ENCODE measurements around the gene RFC1. TPM values are rescaled to one million over a fixed set of nuclear protein-coding genes. Genes with fewer than 3 reads are reported as not detected.
"Not testable (repeated sequence)": the region's sequence is repeated elsewhere in the genome, so short reads cannot be mapped to it uniquely, and the experiment has no call there.

The RFC1 gene
- total RNA-seq, 1 donor from 2014 or later, result 33.9 TPM

GRCh38 chr4:39305912-39306677 lies 60.1 kb downstream of the RFC1 start:
- no peaks in the 10 kb centered on the region for H3K4me1 ChIP-seq
- TF ChIP-seq POLR2A (IDR thresholded peaks at IDR 0.05), result no peak
- TF ChIP-seq, protein P1, sequence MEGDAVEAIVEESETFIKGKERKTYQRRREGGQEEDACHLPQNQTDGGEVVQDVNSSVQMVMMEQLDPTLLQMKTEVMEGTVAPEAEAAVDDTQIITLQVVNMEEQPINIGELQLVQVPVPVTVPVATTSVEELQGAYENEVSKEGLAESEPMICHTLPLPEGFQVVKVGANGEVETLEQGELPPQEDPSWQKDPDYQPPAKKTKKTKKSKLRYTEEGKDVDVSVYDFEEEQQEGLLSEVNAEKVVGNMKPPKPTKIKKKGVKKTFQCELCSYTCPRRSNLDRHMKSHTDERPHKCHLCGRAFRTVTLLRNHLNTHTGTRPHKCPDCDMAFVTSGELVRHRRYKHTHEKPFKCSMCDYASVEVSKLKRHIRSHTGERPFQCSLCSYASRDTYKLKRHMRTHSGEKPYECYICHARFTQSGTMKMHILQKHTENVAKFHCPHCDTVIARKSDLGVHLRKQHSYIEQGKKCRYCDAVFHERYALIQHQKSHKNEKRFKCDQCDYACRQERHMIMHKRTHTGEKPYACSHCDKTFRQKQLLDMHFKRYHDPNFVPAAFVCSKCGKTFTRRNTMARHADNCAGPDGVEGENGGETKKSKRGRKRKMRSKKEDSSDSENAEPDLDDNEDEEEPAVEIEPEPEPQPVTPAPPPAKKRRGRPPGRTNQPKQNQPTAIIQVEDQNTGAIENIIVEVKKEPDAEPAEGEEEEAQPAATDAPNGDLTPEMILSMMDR (IDR thresholded peaks at IDR 0.05), result no peak
- no peak for TF ChIP-seq POLR2AphosphoS5 (IDR thresholded peaks at IDR 0.05; ENCODE audit: insufficient read depth in 1 of 2, low read depth in 1 of 2)
- DNase-seq (ENCODE audit: extremely low spot score in 2 of 2), result no peak
- no peaks in the 10 kb centered on the region for H3K9me3 ChIP-seq
- no peaks in the 10 kb centered on the region for H3K27me3 ChIP-seq
- peaks cover 0 to 49% of the 10 kb centered on the region in 2 donors for H3K36me3 ChIP-seq
- intact Hi-C loops (cut with DNase I), result no loop called here
- H3K4me3 ChIP-seq, result no peak overlapping the region
- no peak overlapping the region for H3K27ac ChIP-seq

DNA sequence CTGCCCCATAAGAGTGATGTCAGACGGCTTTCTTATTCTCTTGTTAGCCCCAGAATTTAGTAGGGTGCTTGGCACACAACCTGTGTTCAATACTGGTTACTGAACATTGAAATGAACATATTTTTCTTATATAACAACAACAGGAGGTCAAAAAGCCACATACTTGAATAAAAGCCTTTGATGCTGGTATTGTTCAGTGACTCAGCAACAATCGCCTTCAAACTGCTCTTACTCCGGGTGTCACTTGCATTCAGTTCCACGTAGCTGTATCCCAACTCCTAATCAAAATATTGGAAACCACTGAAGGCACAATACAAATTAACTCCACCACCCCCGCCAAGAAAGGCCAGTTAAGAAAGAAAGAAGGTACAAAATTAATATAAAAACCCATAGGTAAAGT lies 61.5 kb downstream of the RFC1 start:
- Histone ChIP-seq H3K36me3 (peaks cover 0 to 48% of the 10 kb centered on the region in 2 donors), H3K27me3 (no peaks in the 10 kb centered on the region), H3K9me3 (no peaks in the 10 kb centered on the region), H3K27ac (no peak overlapping the region), H3K4me3 (no peak overlapping the region), H3K4me1 (no peaks in the 10 kb centered on the region)
- no peak for DNase-seq (ENCODE audit: extremely low spot score in 2 of 2)
- TF ChIP-seq, protein P1 (IDR thresholded peaks at IDR 0.05), result no peak
- TF ChIP-seq POLR2AphosphoS5 (IDR thresholded peaks at IDR 0.05; ENCODE audit: insufficient read depth in 1 of 2, low read depth in 1 of 2) (no peak), POLR2A (IDR thresholded peaks at IDR 0.05) (no peak)
- intact Hi-C loops (cut with DNase I), result no loop called here

DNA sequence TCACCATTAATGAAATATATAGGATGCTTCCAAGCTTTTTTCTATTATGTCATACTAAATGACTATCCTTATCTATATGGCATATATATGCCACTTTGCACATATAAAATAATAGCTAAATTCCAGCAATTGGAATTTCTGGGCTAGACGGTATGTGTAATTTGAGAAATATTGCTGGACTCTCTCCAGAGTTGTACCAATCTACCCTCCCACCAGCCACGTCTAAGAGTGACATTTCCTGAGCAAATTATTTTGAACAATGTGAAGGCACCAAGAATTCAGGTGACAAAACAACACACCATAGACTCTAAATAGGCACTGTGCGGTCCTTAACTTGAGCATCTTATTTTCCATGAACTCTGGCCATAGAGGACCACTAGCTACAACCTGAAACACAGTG lies 62.3 kb downstream of the RFC1 start:
- Histone ChIP-seq H3K4me3 (no peak overlapping the region), H3K27ac (no peak overlapping the region), H3K9me3 (no peaks in the 10 kb centered on the region), H3K36me3 (peaks cover 0 to 52% of the 10 kb centered on the region in 2 donors), H3K27me3 (no peaks in the 10 kb centered on the region), H3K4me1 (no peaks in the 10 kb centered on the region)
- intact Hi-C loops (cut with DNase I), result no loop called here
- DNase-seq (ENCODE audit: extremely low spot score in 2 of 2), result no peak
- TF ChIP-seq POLR2AphosphoS5 (IDR thresholded peaks at IDR 0.05; ENCODE audit: insufficient read depth in 1 of 2, low read depth in 1 of 2) (no peak), POLR2A (IDR thresholded peaks at IDR 0.05) (no peak)
- TF ChIP-seq, protein P1 (IDR thresholded peaks at IDR 0.05), result no peak

GRCh38 chr4:39302901-39303300 lies 63.3 kb downstream of the RFC1 start:
- Histone ChIP-seq H3K27ac (no peak overlapping the region), H3K4me3 (no peak overlapping the region), H3K9me3 (no peaks in the 10 kb centered on the region), H3K36me3 (peaks cover 0 to 48% of the 10 kb centered on the region in 2 donors), H3K27me3 (no peaks in the 10 kb centered on the region), H3K4me1 (no peaks in the 10 kb centered on the region)
- intact Hi-C loops (cut with DNase I), result no loop called here
- no peak for TF ChIP-seq POLR2A (IDR thresholded peaks at IDR 0.05)
- TF ChIP-seq, protein P1 (IDR thresholded peaks at IDR 0.05), result no peak
- no peak for TF ChIP-seq POLR2AphosphoS5 (IDR thresholded peaks at IDR 0.05; ENCODE audit: insufficient read depth in 1 of 2, low read depth in 1 of 2)
- no peak for DNase-seq (ENCODE audit: extremely low spot score in 2 of 2)

DNA sequence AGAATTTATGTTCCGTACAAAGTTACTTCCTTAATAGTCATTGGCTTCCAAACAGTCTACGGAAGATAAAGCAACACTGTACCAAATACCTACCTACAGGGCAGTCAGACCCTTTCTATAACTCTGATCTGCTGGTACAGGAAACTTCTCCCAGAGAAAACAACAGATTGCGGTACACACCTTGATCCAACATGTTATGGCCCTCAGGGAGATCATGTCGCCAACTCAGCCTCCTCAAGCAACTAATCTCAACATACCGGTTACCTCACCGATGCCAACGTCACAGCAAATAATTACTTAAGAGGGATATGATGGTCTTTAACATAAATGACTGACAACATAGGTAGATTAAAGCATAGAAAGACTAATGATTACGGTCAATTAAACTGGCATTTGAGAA lies 70.4 kb downstream of the RFC1 start:
- Histone ChIP-seq H3K4me3 (no peak overlapping the region), H3K27ac (no peak overlapping the region), H3K9me3 (no peaks in the 10 kb centered on the region), H3K36me3 (peaks cover 0 to 54% of the 10 kb centered on the region in 2 donors), H3K27me3 (no peaks in the 10 kb centered on the region), H3K4me1 (no peaks in the 10 kb centered on the region)
- no peak for DNase-seq (ENCODE audit: extremely low spot score in 2 of 2)
- intact Hi-C loops (cut with DNase I), result no loop called here
- TF ChIP-seq POLR2A (IDR thresholded peaks at IDR 0.05), result no peak
- TF ChIP-seq, protein P1 (IDR thresholded peaks at IDR 0.05), result no peak
- no peak for TF ChIP-seq POLR2AphosphoS5 (IDR thresholded peaks at IDR 0.05; ENCODE audit: insufficient read depth in 1 of 2, low read depth in 1 of 2)

- DNase-seq (ENCODE audit: extremely low spot score in 2 of 2); H3K27ac ChIP-seq; intact Hi-C loops (cut with DNase I); H3K4me3 ChIP-seq; H3K9me3 ChIP-seq; H3K27me3 ChIP-seq; H3K4me1 ChIP-seq: not testable (repeated sequence)
- peaks cover 6 to 63% of the 10 kb centered on the region in 2 donors for H3K36me3 ChIP-seq
These were observed 73.7 kb downstream of the RFC1 start for GRCh38 chr4:39292433-39292832.
